GM18505 (cell line): Measurements from ENCODE around the gene SLC4A3.

Experiments used
- ATAC-seq: cut with Tn5 transposase; IDR thresholded peaks from one replicate; pipeline ENCODE4 v1.9.1; 2021; ENCODE audit not compliant: unreplicated experiment
- POLR2A ChIP-seq: IDR thresholded peaks from 4 replicates; pipeline ENCODE4 v1.6.1; 2011; ENCODE audit warnings: borderline replicate concordance; ENCODE audit not compliant: insufficient read depth, insufficient read length; ENCODE audit errors: extremely low read depth

Gene SLC4A3

DNA sequence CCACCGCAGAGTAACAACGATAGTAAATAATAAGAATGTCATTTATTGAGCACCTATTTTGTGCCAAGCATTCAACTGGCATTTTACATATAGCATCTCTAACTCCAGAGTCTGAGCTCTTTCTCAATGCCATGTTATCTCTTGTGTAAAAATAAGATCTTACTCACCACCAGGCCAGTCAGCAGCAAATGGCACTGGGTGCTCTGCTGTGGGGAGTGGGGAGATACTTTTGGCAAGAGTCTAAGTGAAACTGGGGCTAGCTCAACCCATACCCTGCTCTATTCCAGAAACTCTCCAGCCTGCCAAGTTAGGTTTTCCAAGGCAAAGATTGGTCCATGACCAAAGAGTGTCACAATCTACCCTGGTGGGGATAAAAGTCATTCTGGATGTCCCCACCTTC, 5.0 kb upstream of the SLC4A3 start:
- no peak for ATAC-seq
- no peak for TF ChIP-seq POLR2A

DNA sequence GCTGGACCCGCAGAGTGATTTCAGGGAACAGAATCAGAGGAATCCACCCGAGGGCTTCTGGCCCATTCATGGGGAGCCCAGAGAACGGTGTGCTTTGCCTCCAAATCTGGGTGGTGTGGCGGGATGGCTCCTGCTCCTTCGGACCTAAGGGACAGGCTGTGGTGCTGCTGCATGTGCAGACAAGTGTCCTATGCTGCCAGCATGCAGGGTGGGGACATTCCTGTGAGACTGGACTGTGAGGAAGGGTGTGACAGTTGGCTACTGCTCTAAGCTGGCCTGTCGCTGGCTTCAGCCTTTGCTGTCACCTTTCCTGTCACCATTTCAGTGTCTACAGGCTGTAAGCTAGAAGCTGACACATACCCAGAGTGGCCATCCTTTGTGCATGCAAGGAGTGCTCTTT, 2.9 kb upstream of the SLC4A3 start:
- ATAC-seq = no peak
- no peak for TF ChIP-seq POLR2A

DNA sequence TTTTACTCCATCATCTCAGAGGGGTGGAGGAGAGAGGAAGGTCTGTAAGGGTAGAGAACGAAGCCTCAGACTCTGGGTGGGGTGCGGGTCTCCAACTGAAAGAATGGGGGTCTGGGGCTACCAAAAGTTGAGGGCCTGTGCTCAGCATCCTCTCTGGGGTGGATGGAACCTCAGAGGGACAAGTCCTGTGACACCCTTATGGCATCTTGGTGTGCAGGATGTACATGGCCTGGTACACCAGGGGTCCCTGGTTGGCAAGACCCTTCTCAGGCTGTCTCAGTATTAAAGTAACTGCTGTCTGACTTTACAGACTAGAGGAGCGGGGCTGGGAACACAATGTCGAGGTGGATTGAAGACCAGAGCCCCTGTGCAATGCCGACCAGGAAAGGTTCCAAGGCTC, 2.3 kb upstream of the SLC4A3 start:
- TF ChIP-seq POLR2A = no peak
- ATAC-seq = no peak

DNA sequence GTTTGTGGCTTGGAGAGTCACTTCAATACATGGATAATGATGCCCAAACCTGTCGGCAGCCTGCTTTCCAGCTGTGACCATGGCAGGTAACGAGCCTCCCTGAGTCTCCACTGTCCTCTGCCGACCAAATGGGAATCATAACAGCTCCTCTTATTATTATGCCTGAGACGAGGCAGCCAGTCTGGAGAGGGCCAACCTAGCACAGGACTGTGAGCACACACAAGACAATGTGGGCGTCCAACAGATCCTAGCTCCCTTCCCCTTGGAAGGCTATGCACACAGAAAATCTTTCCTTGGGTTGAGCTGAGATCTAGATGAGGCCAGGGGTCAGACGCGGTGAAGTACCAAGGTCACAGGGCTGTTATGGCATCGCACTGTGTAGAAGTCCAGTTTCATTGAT, 890 bp upstream of the SLC4A3 start:
- no peak for TF ChIP-seq POLR2A
- ATAC-seq = no peak

DNA sequence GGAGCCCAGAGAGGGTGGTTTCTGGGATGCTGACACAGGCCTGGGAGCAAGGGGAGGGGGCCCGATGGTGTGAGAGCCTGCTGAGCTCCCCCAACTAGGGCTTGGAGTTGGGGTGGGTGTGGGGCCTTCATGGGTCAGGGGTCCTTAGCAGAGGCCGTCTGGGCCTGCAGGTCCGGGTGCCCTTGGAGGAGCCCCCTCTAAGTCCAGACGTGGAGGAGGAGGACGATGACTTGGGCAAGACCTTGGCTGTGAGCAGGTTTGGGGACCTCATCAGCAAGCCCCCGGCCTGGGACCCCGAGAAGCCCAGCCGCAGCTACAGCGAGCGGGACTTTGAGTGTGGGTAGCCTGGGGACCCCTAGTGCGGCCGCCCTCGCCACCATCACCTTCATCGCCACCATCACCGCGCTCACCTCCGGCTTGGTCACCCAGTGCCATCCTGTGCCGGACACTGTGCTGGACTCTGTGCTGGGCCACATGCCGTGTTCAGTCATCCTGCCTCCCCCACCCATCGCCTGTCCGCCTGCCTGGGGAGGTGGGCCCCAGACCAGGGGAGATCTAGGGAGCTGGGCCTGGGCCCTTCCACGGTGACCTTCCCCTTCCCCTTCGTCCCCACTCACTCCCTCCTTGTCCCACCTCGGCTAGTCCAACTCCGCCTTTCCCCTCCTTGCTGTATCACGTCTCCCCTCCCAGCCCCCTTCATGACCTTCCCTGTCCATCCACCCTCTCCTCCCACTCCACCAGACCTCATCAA, 980 bp downstream of the SLC4A3 start:
- no peak for TF ChIP-seq POLR2A
- no peak for ATAC-seq

DNA sequence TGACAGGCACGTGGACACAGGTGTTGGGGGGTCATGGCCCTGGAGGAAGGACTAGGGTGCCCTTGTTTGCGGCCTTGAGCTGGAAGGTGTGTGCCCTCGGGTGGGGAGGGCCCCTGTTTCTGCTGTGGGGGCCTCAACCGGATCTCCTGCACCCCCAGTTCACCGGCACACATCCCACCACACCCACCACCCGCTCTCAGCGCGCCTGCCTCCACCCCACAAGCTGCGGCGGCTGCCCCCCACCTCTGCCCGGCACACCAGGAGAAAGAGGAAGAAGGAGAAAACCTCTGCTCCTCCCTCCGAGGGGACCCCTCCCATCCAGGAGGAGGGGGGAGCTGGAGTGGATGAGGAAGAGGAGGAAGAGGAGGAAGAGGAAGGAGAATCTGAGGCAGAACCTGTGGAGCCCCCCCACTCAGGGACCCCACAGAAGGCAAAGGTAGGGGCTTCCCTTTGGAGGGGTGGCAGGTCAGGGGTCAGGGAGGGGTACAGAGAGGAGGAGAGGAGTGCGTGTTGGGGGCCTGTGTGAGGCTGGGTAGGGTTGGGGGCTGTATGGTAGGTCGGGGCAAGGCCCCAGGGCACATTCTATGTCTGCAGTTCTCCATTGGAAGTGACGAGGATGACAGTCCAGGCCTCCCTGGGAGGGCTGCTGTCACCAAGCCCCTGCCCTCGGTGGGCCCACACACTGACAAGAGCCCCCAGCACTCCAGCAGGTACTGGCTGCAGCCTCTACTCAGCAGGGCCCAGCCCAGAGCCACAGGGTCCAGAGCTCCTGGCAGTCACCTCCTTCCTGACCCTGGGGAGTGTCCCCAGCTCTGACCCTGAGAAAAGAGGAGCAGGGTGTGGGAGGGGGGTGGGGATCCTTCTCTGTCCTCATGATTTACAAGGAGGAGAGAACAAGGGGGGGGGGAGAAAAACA, 1.8 kb downstream of the SLC4A3 start:
- TF ChIP-seq POLR2A = no peak
- no peak for ATAC-seq

GRCh38 chr2:219629976-219630695, 2.7 kb downstream of the SLC4A3 start:
- TF ChIP-seq POLR2A = no peak
- no peak for ATAC-seq

DNA sequence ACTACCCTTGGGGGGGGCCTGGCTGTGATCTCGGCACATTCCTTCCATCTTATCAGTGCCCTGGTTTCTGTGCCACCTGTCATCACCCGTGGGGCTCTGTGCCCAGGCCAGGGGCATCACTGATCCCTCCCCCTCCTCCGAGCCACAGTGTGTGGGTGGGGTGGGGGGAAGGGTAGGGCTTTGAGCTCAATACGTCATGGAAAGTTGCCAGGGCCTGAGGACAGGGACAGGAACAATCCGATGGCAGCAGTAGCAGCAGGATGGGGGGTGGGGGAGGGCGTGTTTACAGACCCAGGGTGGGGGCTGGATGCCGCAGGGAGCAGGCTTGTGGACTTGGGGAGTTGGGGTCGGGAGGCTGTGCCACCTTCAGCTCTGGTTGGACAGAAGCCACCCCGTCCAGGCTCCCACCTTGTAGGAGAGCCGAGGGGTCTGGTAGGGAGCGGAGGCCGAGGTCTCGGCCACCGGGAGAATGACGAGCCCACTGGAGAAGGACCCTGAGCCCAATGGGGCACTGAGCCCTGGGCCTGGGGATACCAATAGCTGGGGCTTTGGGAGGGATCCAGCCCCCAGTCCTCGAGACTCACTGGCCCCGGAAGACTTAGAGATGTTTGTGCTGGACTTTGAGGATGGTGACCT, 3.5 kb downstream of the SLC4A3 start:
- no peak for TF ChIP-seq POLR2A
- ATAC-seq = no peak

GRCh38 chr2:219631406-219631891, 4.0 kb downstream of the SLC4A3 start:
- no peak for TF ChIP-seq POLR2A
- no peak for ATAC-seq

GRCh38 chr2:219631904-219632759, 4.7 kb downstream of the SLC4A3 start:
- ATAC-seq = no peak
- no peak for TF ChIP-seq POLR2A

- TF ChIP-seq POLR2A = no peak
- no peak for ATAC-seq
Measured at GRCh38 chr2:219632760-219633105, 5.3 kb downstream of the SLC4A3 start.
